Right lobe of liver (tissue), 6 donors: ENCODE results near the gene ZFP36L1. TPM values are rescaled to one million over a fixed set of nuclear protein-coding genes. Genes with fewer than 3 reads are reported as not detected.

Experiments used
- ATAC-seq, 4 donors: fragments of 200-7000 bp; cut with Tn5 transposase; one replicate each; pipeline ENCODE4 v1.9.1; 2020; ENCODE audit warnings: mild to moderate bottlenecking in 4 of 4, moderate library complexity in 4 of 4
- DNase-seq, 3 donors: peaks; one replicate each; pipeline ENCODE4 v3.0.0-alpha.2; 2020
- H3K27ac ChIP-seq, 3 donors: fragments of 200-600 bp; one replicate each; pipeline ENCODE4 v1.8.0; 2022
- H3K27me3 ChIP-seq, 2 donors: fragments of 200-600 bp; one replicate each; pipeline ENCODE4 v1.8.0; 2022
- H3K36me3 ChIP-seq, 4 donors: fragments of 200-600 bp; sonication (generic) in 1 of 4; one replicate each; pipeline versions ENCODE4 v1.5.1 to v1.8.0; 2017 to 2022; ENCODE audit warnings: control low read depth in 1 of 4
- H3K4me1 ChIP-seq, 4 donors: fragments of 200-600 bp; sonication (generic) in 1 of 4; one replicate each; pipeline versions ENCODE4 v1.5.1 to v1.8.0; 2017 to 2022; ENCODE audit warnings: control low read depth in 1 of 4
- H3K4me3 ChIP-seq, 3 donors: fragments of 200-600 bp; one replicate each; pipeline ENCODE4 v1.8.0; 2022
- H3K9me3 ChIP-seq, 4 donors: fragments of 200-600 bp; sonication (generic) in 1 of 4; one replicate each; pipeline versions ENCODE4 v1.5.1 to v1.8.0; 2017 to 2022; ENCODE audit warnings: control low read depth in 1 of 4
- CTCF ChIP-seq, 4 donors: fragments of 200-600 bp in 3 of 4; fragments of 450-650 bp in 1 of 4; IDR thresholded peaks; one replicate each; pipeline versions ENCODE4 v1.5.1 to v1.8.0; 2016 to 2022; ENCODE audit warnings: antibody characterized with exemption in 4 of 4, mild to moderate bottlenecking in 2 of 4
- POLR2A ChIP-seq: fragments of 450-650 bp; IDR thresholded peaks from one replicate; pipeline ENCODE4 v1.6.1; 2017; ENCODE audit warnings: antibody characterized with exemption, mild to moderate bottlenecking
- WGBS: methylation state at CpG from one replicate; pipeline ENCODE4 v1.1.6; 2018; ENCODE audit warnings: low coverage, low lambda C conversion rate; ENCODE audit not compliant: insufficient coverage; ENCODE audit errors: missing lambda C conversion rate; 5-methylcytosine and 5-hydroxymethylcytosine counted together
- intact Hi-C, 2 donors: fragments of 100-400 bp; cut with DNase I; formaldehyde crosslinking; loops; one replicate each; pipeline versions ENCODE4 v1.11.2 to v1.14.1; 2022
- total RNA-seq, 6 experiments: library from RNA; depleted of rRNA in 2 of 6; stranded (reverse); fragments of >200 nt in 2 of 6; fragmentation: NEBNext Ultra II Directional in 3 of 6; extraction: Animal tissue kit (Norgen Biotek cat#: 25700) in 3 of 6; gene quantifications; one replicate each; pipeline versions ENCODE4 v1.1.0 to v1.2.4, GENCODE V29; 2016 to 2023
- donor health status: DM: no; HTN: yes; CAD: no.
- donor health status: DM: no; HTN: no; CAD: no.
- donor health status: DM: no; HTN: no; CAD: no.
- donor health status: DM: no; HTN: yes; CAD: no.
- donor health status: DM: no; HTN: yes; CAD: no.

The ZFP36L1 gene
- total RNA-seq, 6 experiments from 2014 or later: 109 to 298 (median 218) TPM

- no peak for ATAC-seq
- TF ChIP-seq CTCF (IDR thresholded peaks at IDR 0.05): no peak
- no peak for TF ChIP-seq POLR2A
- Histone ChIP-seq H3K27ac (no peak overlapping the region), H3K4me1 (peaks cover 0 to 26% (median 7%) of the 10 kb centered on the region in 4 donors), H3K27me3 (no peaks in the 10 kb centered on the region), H3K4me3 (no peak overlapping the region), H3K36me3 (no peaks in the 10 kb centered on the region), H3K9me3 (no peaks in the 10 kb centered on the region)
- DNase-seq: no peak
- WGBS: 62% methylated on average over 4 of the region's 4 CpGs
- intact Hi-C loops: no loop called here
Measured at GRCh38 chr14:68753690-68754089, 39.2 kb downstream of the ZFP36L1 start.

- no peak for ATAC-seq
- no peak for DNase-seq
- Histone ChIP-seq H3K4me3 (no peak overlapping the region), H3K9me3 (no peaks in the 10 kb centered on the region), H3K36me3 (no peaks in the 10 kb centered on the region), H3K4me1 (peaks cover 0 to 15% (median 4%) of the 10 kb centered on the region in 4 donors), H3K27ac (no peak overlapping the region), H3K27me3 (no peaks in the 10 kb centered on the region)
- TF ChIP-seq CTCF (IDR thresholded peaks at IDR 0.05): no peak
- TF ChIP-seq POLR2A: no peak
- intact Hi-C loops: no loop called here
- WGBS: 90% methylated on average over 6 of the region's 6 CpGs
Measured at GRCh38 chr14:68752271-68753006, 40.4 kb downstream of the ZFP36L1 start.

GRCh38 chr14:68749487-68750475, 43.1 kb downstream of the ZFP36L1 start:
- H3K36me3 ChIP-seq: no peaks in the 10 kb centered on the region
- H3K4me3 ChIP-seq: no peak overlapping the region
- no peaks in the 10 kb centered on the region for H3K4me1 ChIP-seq
- no peaks in the 10 kb centered on the region for H3K27me3 ChIP-seq
- ATAC-seq: no peak
- no peak for DNase-seq
- intact Hi-C loops: no loop called here
- H3K27ac ChIP-seq: no peak overlapping the region
- WGBS: 93% methylated on average over 9 of the region's 11 CpGs
- TF ChIP-seq POLR2A: no peak
- TF ChIP-seq CTCF (IDR thresholded peaks at IDR 0.05): no peak
- no peaks in the 10 kb centered on the region for H3K9me3 ChIP-seq

- no peaks in the 10 kb centered on the region for H3K9me3 ChIP-seq
- H3K27ac ChIP-seq: no peak overlapping the region
- H3K36me3 ChIP-seq: no peaks in the 10 kb centered on the region
- 100% methylated on average over 2 of the region's 5 CpGs for WGBS
- H3K4me1 ChIP-seq: no peaks in the 10 kb centered on the region
- TF ChIP-seq POLR2A: no peak
- TF ChIP-seq CTCF (IDR thresholded peaks at IDR 0.05): no peak
- no peak overlapping the region for H3K4me3 ChIP-seq
- intact Hi-C loops: no loop called here
- DNase-seq: no peak
- no peak for ATAC-seq
- H3K27me3 ChIP-seq: no peaks in the 10 kb centered on the region
Measured at GRCh38 chr14:68748691-68749090, 44.2 kb downstream of the ZFP36L1 start.
